Measurements from ENCODE around the gene CWC27.

The CWC27 gene

GRCh38 chr5:65050826-65051498 lies 282.2 kb downstream of the CWC27 start:
- DNase-seq = no peak
- no peaks in the 10 kb centered on the region for H3K9me3 ChIP-seq (ENCODE audit: severe bottlenecking)
- TF ChIP-seq CTCF (IDR thresholded peaks at IDR 0.05; ENCODE audit: low read depth, low read length) = no peak
- H3K27ac ChIP-seq = no peak overlapping the region
- H3K36me3 ChIP-seq = no peaks in the 10 kb centered on the region
- H3K27me3 ChIP-seq (ENCODE audit: insufficient read depth, low read depth, severe bottlenecking) = no peaks in the 10 kb centered on the region
- H3K4me3 ChIP-seq (ENCODE audit: low read depth, low read length) = no peak overlapping the region

GRCh38 chr5:65055938-65056337 lies 287.2 kb downstream of the CWC27 start:
- H3K4me3 ChIP-seq (ENCODE audit: low read depth, low read length) = no peak overlapping the region
- no peaks in the 10 kb centered on the region for H3K9me3 ChIP-seq (ENCODE audit: severe bottlenecking)
- no peak overlapping the region for H3K27ac ChIP-seq
- TF ChIP-seq CTCF (IDR thresholded peaks at IDR 0.05; ENCODE audit: low read depth, low read length) = no peak
- no peaks in the 10 kb centered on the region for H3K36me3 ChIP-seq
- DNase-seq = no peak
- no peaks in the 10 kb centered on the region for H3K27me3 ChIP-seq (ENCODE audit: insufficient read depth, low read depth, severe bottlenecking)

GRCh38 chr5:65059681-65060598 lies 291.2 kb downstream of the CWC27 start:
- DNase-seq = no peak
- no peak overlapping the region for H3K4me3 ChIP-seq (ENCODE audit: low read depth, low read length)
- no peaks in the 10 kb centered on the region for H3K36me3 ChIP-seq
- H3K9me3 ChIP-seq (ENCODE audit: severe bottlenecking) = no peaks in the 10 kb centered on the region
- no peak overlapping the region for H3K27ac ChIP-seq
- H3K27me3 ChIP-seq (ENCODE audit: insufficient read depth, low read depth, severe bottlenecking) = no peaks in the 10 kb centered on the region
- TF ChIP-seq CTCF (IDR thresholded peaks at IDR 0.05; ENCODE audit: low read depth, low read length) = no peak

DNA sequence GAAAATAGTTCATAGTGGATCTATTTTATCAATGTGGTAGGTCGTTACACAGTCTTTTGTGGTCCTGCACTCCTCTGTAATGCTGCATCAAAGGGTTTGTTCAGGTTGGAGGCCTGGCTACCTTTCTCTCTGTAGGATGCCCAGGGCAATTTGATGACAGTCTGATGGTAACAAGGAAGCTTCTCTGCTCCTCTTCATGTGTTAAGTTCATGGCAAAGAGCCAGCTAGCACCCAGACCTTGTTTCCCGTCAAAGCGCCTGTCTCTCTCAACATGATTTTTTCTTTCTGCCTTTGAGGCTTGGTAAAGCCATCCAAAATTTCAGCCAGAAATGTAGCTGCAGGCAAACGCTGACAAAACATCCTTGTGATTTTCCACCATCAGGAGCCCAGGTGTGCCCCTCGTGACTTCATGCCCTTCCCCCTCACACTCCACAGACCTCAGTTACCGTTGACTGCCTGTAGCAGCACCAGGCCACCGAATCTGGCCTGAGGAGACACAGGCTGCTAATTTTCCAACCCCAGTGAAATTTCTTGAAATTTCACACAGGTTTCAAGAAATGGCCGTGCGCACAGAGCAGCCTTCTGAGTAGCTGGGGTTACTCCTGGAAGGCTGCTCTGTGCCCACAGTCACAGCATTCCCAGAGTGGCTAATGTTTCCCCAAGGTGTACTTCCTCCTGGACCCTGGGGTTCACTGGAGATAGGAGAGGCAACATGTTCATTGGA lies 292.7 kb downstream of the CWC27 start:
- TF ChIP-seq CTCF (IDR thresholded peaks at IDR 0.05; ENCODE audit: low read depth, low read length) = no peak
- no peak for DNase-seq
- Histone ChIP-seq H3K4me3 (ENCODE audit: low read depth, low read length) (no peak overlapping the region), H3K36me3 (no peaks in the 10 kb centered on the region), H3K9me3 (ENCODE audit: severe bottlenecking) (no peaks in the 10 kb centered on the region), H3K27ac (no peak overlapping the region), H3K27me3 (ENCODE audit: insufficient read depth, low read depth, severe bottlenecking) (no peaks in the 10 kb centered on the region)

GRCh38 chr5:65061974-65062353 lies 293.2 kb downstream of the CWC27 start:
- no peaks in the 10 kb centered on the region for H3K27me3 ChIP-seq (ENCODE audit: insufficient read depth, low read depth, severe bottlenecking)
- H3K27ac ChIP-seq = no peak overlapping the region
- H3K9me3 ChIP-seq (ENCODE audit: severe bottlenecking) = no peaks in the 10 kb centered on the region
- H3K4me3 ChIP-seq (ENCODE audit: low read depth, low read length) = no peak overlapping the region
- no peak for TF ChIP-seq CTCF (IDR thresholded peaks at IDR 0.05; ENCODE audit: low read depth, low read length)
- DNase-seq = no peak
- H3K36me3 ChIP-seq = no peaks in the 10 kb centered on the region
